BJ (cell line): ENCODE results near the gene GNG12. TPM values are rescaled to one million over a fixed set of nuclear protein-coding genes. Genes with fewer than 3 reads are reported as not detected.
"Not testable (repeated sequence)": the region's sequence is repeated elsewhere in the genome, so short reads cannot be mapped to it uniquely, and the experiment has no call there.

Source experiments
- CTCF ChIA-PET: fragments of 350-600 bp; formaldehyde crosslinking; extraction: SDS; loops from one replicate; lab custom pipeline; 2021; ENCODE audit warnings: antibody characterized with exemption, inconsistent platforms; lab: Yijun Ruan, JAX
- POLR2A ChIA-PET: fragments of 300-600 bp; sonication (Branson Sonifier 250); formaldehyde crosslinking; extraction: SDS; loops from one replicate; lab custom pipeline; 2021; ENCODE audit warnings: antibody characterized with exemption; lab: Charles Lee
- DNase-seq: peaks from one replicate; pipeline ENCODE4 v3.0.0-alpha.2; 2011; ENCODE audit warnings: low read depth
- H3K27me3 ChIP-seq: 2 replicates; pipeline ENCODE4 v1.6.0; 2011; ENCODE audit warnings: low read length; ENCODE audit not compliant: control insufficient read depth, insufficient read depth
- H3K36me3 ChIP-seq: 2 replicates; pipeline ENCODE4 v1.5.1; 2011; ENCODE audit warnings: low read length; ENCODE audit not compliant: control insufficient read depth, insufficient read depth
- H3K4me3 ChIP-seq: 2 replicates; pipeline ENCODE4 v1.5.1; 2011; ENCODE audit warnings: low read depth, mild to moderate bottlenecking, control low read depth, low read length
- polyA plus RNA-seq: library from polyadenylated mRNA; depleted of rRNA; stranded (reverse); fragments of >200 nt; gene quantifications from 2 replicates; pipeline ENCODE4 v1.2.3, GENCODE V29; 2011
- TF ChIP-seq, protein P1 (sequence below): IDR thresholded peaks from 2 replicates; pipeline ENCODE4 v1.5.1; 2011; ENCODE audit warnings: low read depth, mild to moderate bottlenecking, control low read depth, inconsistent platforms, low read length, moderate library complexity; ENCODE audit not compliant: insufficient read depth

The GNG12 gene
- polyA plus RNA-seq, 1 experiment = 99.6 TPM

DNA sequence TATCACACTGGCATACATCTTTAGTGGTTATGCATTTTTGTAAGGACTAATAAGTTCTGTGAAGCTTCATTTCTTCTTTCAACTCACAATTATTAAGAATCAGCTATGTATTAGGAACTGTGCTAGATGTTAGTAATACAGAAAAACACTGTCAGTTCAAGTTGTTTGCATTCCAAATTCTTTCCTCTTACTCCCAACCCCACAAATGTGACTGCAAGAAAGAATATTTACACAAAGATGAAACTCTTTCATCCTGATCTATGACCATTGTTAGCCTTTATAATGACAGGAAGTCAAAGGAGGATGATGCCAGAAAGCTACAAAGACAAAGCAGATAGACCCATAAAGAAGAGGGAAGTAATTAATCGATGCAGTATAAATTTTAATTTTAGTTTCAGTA, 169.2 kb downstream of the GNG12 start:
- DNase-seq = no peak
- ChIA-PET CTCF (interaction anchor here (1.1 to 1.5 kb wide), 3 partner anchors 10 to 102 kb away, joined by 4 read pairs; no protein-coding TSS in a partner anchor), POLR2A (no interaction called here)
- TF ChIP-seq, protein P1, sequence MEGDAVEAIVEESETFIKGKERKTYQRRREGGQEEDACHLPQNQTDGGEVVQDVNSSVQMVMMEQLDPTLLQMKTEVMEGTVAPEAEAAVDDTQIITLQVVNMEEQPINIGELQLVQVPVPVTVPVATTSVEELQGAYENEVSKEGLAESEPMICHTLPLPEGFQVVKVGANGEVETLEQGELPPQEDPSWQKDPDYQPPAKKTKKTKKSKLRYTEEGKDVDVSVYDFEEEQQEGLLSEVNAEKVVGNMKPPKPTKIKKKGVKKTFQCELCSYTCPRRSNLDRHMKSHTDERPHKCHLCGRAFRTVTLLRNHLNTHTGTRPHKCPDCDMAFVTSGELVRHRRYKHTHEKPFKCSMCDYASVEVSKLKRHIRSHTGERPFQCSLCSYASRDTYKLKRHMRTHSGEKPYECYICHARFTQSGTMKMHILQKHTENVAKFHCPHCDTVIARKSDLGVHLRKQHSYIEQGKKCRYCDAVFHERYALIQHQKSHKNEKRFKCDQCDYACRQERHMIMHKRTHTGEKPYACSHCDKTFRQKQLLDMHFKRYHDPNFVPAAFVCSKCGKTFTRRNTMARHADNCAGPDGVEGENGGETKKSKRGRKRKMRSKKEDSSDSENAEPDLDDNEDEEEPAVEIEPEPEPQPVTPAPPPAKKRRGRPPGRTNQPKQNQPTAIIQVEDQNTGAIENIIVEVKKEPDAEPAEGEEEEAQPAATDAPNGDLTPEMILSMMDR = no peak
- Histone ChIP-seq H3K4me3 (no peak overlapping the region), H3K27me3 (no peaks in the 10 kb centered on the region), H3K36me3 (no peaks in the 10 kb centered on the region)

- DNase-seq = no peak
- TF ChIP-seq, protein P1 = no peak
- ChIA-PET POLR2A (no interaction called here), CTCF (interaction anchor here (1.5 kb wide), 1 partner anchor 14 kb away, joined by 4 read pairs; no protein-coding TSS in a partner anchor)
- H3K36me3 ChIP-seq = no peaks in the 10 kb centered on the region
- H3K27me3 ChIP-seq = no peaks in the 10 kb centered on the region
- no peak overlapping the region for H3K4me3 ChIP-seq
Measured at GRCh38 chr1:67662884-67663283, 170.4 kb downstream of the GNG12 start.

GRCh38 chr1:67659229-67659628, 174.0 kb downstream of the GNG12 start:
- DNase-seq = no peak

DNA sequence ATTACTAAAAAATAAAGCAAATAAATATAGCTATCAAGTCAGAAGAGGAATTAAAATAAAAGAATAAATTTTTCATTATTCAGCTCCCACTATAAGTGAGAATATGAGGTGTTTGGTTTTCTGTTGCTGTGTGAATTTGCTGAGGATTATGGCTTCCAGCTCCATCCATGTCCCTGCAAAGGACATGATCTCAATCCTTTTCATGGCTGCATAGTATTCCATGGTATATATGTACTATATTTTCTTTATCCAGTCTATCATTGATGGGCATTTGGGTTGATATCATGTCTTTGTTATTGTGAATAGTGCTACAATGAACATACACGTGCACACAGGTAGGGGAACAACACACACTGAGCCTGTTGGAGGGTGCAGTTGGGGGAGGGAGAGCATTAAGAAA, 176.1 kb downstream of the GNG12 start:
- DNase-seq, H3K4me3 ChIP-seq, H3K36me3 ChIP-seq, CTCF ChIA-PET, H3K27me3 ChIP-seq, POLR2A ChIA-PET: not testable (repeated sequence)

More at GRCh38 chr1:67659229-67659628, 174.0 kb downstream of the GNG12 start:
- TF ChIP-seq, protein P1 = no peak
- CTCF ChIA-PET = no interaction called here
- POLR2A ChIA-PET = no interaction called here
- Histone ChIP-seq H3K4me3 (no peak overlapping the region), H3K27me3 (no peaks in the 10 kb centered on the region), H3K36me3 (no peaks in the 10 kb centered on the region)

DNA sequence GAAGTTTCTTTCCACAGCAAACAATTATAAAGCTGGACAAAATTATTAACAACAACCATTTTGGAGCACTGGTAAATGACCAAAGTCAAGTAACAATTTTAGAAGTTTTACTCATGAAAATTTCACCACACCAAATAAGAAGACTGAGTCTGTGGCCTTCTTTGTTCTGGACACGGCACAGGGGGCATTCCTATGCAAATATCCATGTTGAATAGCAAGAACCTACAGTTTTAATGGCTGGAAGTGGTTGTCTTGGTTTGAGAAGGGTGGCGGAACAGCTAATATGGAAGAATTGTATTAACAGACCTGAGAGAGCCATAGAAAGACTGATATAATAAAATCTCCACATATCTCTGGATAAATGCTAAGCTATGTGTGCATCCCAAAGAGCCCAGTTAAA, 177.7 kb downstream of the GNG12 start:
- POLR2A ChIA-PET = no interaction called here
- TF ChIP-seq, protein P1 = no peak
- Histone ChIP-seq H3K4me3 (no peak overlapping the region), H3K36me3 (no peaks in the 10 kb centered on the region), H3K27me3 (no peaks in the 10 kb centered on the region)
- no peak for DNase-seq
- CTCF ChIA-PET = no interaction called here

GRCh38 chr1:67653304-67653703, 180.0 kb downstream of the GNG12 start:
- DNase-seq = no peak
- no peak overlapping the region for H3K4me3 ChIP-seq
- TF ChIP-seq, protein P1 = no peak
- ChIA-PET CTCF (interaction anchor here (1.6 kb wide), 1 partner anchor 9 kb away, joined by 3 read pairs; no protein-coding TSS in a partner anchor), POLR2A (no interaction called here)
- H3K27me3 ChIP-seq = no peaks in the 10 kb centered on the region
- no peaks in the 10 kb centered on the region for H3K36me3 ChIP-seq
